ENCODE data around the gene PRKX.
"Not testable (repeated sequence)": the region's sequence is repeated elsewhere in the genome, so short reads cannot be mapped to it uniquely, and the experiment has no call there.

- not testable (repeated sequence) for TF ChIP-seq POLR2A, CTCF (IDR thresholded peaks at IDR 0.05)
These were observed 5.7 kb downstream of the PRKX start for GRCh38 chrX:3707673-3708274.

All from vagina (tissue), 2 donors.